ENCODE results near the gene TMED7. TPM values are rescaled to one million over a fixed set of nuclear protein-coding genes. Genes with fewer than 3 reads are reported as not detected.
A peak's percentile ranks its signal among the peaks of the same experiment; 100 is the strongest.

Gene TMED7
- total RNA-seq, 1 donor from 2014 or later = 66.6 TPM

GRCh38 chr5:115634343-115635132, 8.7 kb upstream of the TMED7 start:
- DNase-seq (ENCODE audit: missing footprints) (peak; percentile 92), ATAC-seq (peak; percentile 97)
- intact Hi-C loops (cut with DNase I) = loop anchor here (2.0 kb wide), 2 partner anchors 204 to 434 kb away; no protein-coding TSS in a partner anchor

GRCh38 chr5:115629903-115630302, 4.1 kb upstream of the TMED7 start:
- ATAC-seq = no peak
- intact Hi-C loops (cut with DNase I) = loop anchor here (2.0 kb wide), 1 partner anchor 201 kb away; no protein-coding TSS in a partner anchor

GRCh38 chr5:115627295-115627865, 1.5 kb upstream of the TMED7 start:
- intact Hi-C loops (cut with DNase I) = no loop called here
- ATAC-seq = no peak
- no peak for DNase-seq (ENCODE audit: missing footprints)

More at GRCh38 chr5:115629903-115630302, 4.1 kb upstream of the TMED7 start:
- DNase-seq (ENCODE audit: missing footprints) = no peak

GRCh38 chr5:115626445-115626823, 598 bp upstream of the TMED7 start:
- peak; percentile 29 for ATAC-seq
- intact Hi-C loops (cut with DNase I) = loop anchor here (1.0 kb wide), 1 partner anchor 215 kb away; the partner anchor contains the start of genes AP3S1 and ATG12
- no peak for DNase-seq (ENCODE audit: missing footprints)

GRCh38 chr5:115624994-115625393, 842 bp downstream of the TMED7 start:
- DNase-seq (ENCODE audit: missing footprints) = no peak
- intact Hi-C loops (cut with DNase I) = loop anchor here (2.0 kb wide), 1 partner anchor 80 kb away; the partner anchor contains the start of gene FEM1C
- no peak for ATAC-seq

GRCh38 chr5:115623658-115624057, 2.2 kb downstream of the TMED7 start:
- intact Hi-C loops (cut with DNase I) = loop anchor here (2.0 kb wide), 1 partner anchor 79 kb away; the partner anchor contains the start of gene FEM1C
- ATAC-seq (no peak), DNase-seq (ENCODE audit: missing footprints) (no peak)

GRCh38 chr5:115621365-115621900, 4.4 kb downstream of the TMED7 start:
- DNase-seq (ENCODE audit: missing footprints) (no peak), ATAC-seq (no peak)
- intact Hi-C loops (cut with DNase I) = no loop called here

GRCh38 chr5:115616892-115617291, 8.9 kb downstream of the TMED7 start:
- ATAC-seq = no peak
- no peak for DNase-seq (ENCODE audit: missing footprints)
- intact Hi-C loops (cut with DNase I) = no loop called here

GRCh38 chr5:115616472-115616871, 9.4 kb downstream of the TMED7 start:
- ATAC-seq = no peak
- no peak for DNase-seq (ENCODE audit: missing footprints)
- intact Hi-C loops (cut with DNase I) = no loop called here

- no peak for DNase-seq (ENCODE audit: missing footprints)
- ATAC-seq = no peak
- intact Hi-C loops (cut with DNase I) = no loop called here
Measured at GRCh38 chr5:115611873-115612272, 14.0 kb downstream of the TMED7 start.

- DNase-seq (ENCODE audit: missing footprints) = no peak
- no peak for ATAC-seq
- intact Hi-C loops (cut with DNase I) = no loop called here
Measured at GRCh38 chr5:115607935-115608334, 17.9 kb downstream of the TMED7 start.

GRCh38 chr5:115605436-115605835, 20.4 kb downstream of the TMED7 start:
- no peak for ATAC-seq
- intact Hi-C loops (cut with DNase I) = no loop called here
- DNase-seq (ENCODE audit: missing footprints) = no peak

- intact Hi-C loops (cut with DNase I) = no loop called here
- no peak for DNase-seq (ENCODE audit: missing footprints)
Measured at GRCh38 chr5:115602591-115603125, 23.2 kb downstream of the TMED7 start.

GRCh38 chr5:115601701-115602590, 23.9 kb downstream of the TMED7 start, which contains the start of gene TICAM2:
TICAM2 (minus strand) TSS chr5:115602479; CDS start chr5:115581256, 21,223 bp downstream.
- intact Hi-C loops (cut with DNase I) = no loop called here
- peak; percentile 89 for ATAC-seq
- DNase-seq (ENCODE audit: missing footprints) = peak; percentile 84

More at GRCh38 chr5:115602591-115603125, 23.2 kb downstream of the TMED7 start:
- peak; percentile 11 for ATAC-seq

- intact Hi-C loops (cut with DNase I) = no loop called here
- no peak for DNase-seq (ENCODE audit: missing footprints)
- ATAC-seq = no peak
Measured at GRCh38 chr5:115600766-115601165, 25.1 kb downstream of the TMED7 start.

GRCh38 chr5:115599924-115600323, 25.9 kb downstream of the TMED7 start:
- intact Hi-C loops (cut with DNase I) = no loop called here
- ATAC-seq = no peak
- no peak for DNase-seq (ENCODE audit: missing footprints)

- ATAC-seq (peak; percentile 62), DNase-seq (ENCODE audit: missing footprints) (peak; percentile 35)
- intact Hi-C loops (cut with DNase I) = no loop called here
Measured at GRCh38 chr5:115599502-115599901, 26.3 kb downstream of the TMED7 start.
